Progenitor cell of endocrine pancreas (in vitro differentiated cells): ENCODE results near the gene STARD7. TPM values are rescaled to one million over a fixed set of nuclear protein-coding genes. Genes with fewer than 3 reads are reported as not detected.
A peak's percentile ranks its signal among the peaks of the same experiment; 100 is the strongest.

Experiments
- DNase-seq: peaks from one replicate; pipeline ENCODE4 v3.0.0; 2021; ENCODE audit warnings: low spot score; ENCODE audit not compliant: unreplicated experiment
- H3K27ac Mint-ChIP-seq: 2 replicates; pipeline ENCODE4 v1.8.0; 2021; ENCODE audit warnings: mild to moderate bottlenecking, moderate library complexity, mixed read lengths
- H3K27me3 Mint-ChIP-seq: 2 replicates; pipeline ENCODE4 v1.8.0; 2021; ENCODE audit warnings: mixed read lengths
- H3K36me3 Mint-ChIP-seq: 2 replicates; pipeline ENCODE4 v1.8.0; 2022; ENCODE audit warnings: mixed read lengths; ENCODE audit not compliant: insufficient read depth
- H3K4me1 Mint-ChIP-seq: 2 replicates; pipeline ENCODE4 v1.8.0; 2021; ENCODE audit warnings: low read depth, mixed read lengths
- H3K4me3 Mint-ChIP-seq: 2 replicates; pipeline ENCODE4 v1.8.0; 2021; ENCODE audit warnings: low read depth, mild to moderate bottlenecking, moderate library complexity, mixed read lengths
- H3K9me3 Mint-ChIP-seq: 2 replicates; pipeline ENCODE4 v1.8.0; 2021; ENCODE audit warnings: low read depth, mixed read lengths
- total RNA-seq: library from RNA; stranded (reverse); gene quantifications from 2 replicates; pipeline ENCODE4 v1.2.1, GENCODE V29; 2021
- TF ChIP-seq, protein P1 (sequence below): fragments of 200-600 bp; sonication (generic); IDR thresholded peaks from one replicate; pipeline ENCODE4 v1.5.0; 2021; ENCODE audit warnings: antibody characterized with exemption, mild to moderate bottlenecking; ENCODE audit not compliant: unreplicated experiment

The STARD7 gene
- total RNA-seq, 1 donor from 2014 or later, result 118 TPM

DNA sequence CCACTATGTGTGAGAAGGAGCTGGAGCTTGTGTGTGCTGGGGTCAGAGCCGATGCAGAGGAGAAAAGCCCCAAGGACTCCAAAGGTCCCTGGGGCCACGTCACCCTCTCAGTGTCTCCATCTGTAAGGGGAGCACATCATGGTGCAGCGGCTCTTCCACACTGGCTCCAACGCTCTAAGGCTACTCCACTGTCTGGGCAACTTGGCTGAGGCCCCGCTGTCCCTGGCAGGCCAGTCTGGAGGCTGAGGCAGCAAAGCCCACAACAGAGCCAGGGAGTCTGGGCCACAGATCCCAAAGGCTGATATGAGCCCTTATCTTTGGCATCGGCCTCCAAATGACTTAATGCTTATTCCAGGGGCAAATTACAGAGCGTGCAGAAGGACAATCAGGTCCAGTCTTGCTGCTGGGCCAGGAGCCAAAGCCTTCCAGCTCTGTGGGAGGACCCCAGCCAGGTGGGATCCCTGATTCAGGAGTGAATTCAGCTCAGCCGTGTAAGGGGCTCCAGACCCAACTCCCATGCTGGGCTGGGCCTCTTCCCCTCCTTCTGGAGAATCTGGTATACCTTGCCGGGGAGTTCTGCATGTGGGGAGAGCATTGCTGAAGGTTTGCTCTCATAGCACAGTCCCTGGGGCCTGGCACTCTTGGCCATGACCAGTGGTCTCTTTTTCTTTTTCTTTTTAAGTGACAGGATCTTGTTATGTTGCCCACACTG, 61.6 kb downstream of the STARD7 start:
- Mint-ChIP-seq H3K4me3 (no peak overlapping the region), H3K4me1 (peaks cover 3% of the 10 kb centered on the region), H3K9me3 (no peaks in the 10 kb centered on the region), H3K27me3 (peaks cover 43% of the 10 kb centered on the region), H3K27ac (no peak overlapping the region), H3K36me3 (no peaks in the 10 kb centered on the region)
- no peak for DNase-seq
- TF ChIP-seq, protein P1, sequence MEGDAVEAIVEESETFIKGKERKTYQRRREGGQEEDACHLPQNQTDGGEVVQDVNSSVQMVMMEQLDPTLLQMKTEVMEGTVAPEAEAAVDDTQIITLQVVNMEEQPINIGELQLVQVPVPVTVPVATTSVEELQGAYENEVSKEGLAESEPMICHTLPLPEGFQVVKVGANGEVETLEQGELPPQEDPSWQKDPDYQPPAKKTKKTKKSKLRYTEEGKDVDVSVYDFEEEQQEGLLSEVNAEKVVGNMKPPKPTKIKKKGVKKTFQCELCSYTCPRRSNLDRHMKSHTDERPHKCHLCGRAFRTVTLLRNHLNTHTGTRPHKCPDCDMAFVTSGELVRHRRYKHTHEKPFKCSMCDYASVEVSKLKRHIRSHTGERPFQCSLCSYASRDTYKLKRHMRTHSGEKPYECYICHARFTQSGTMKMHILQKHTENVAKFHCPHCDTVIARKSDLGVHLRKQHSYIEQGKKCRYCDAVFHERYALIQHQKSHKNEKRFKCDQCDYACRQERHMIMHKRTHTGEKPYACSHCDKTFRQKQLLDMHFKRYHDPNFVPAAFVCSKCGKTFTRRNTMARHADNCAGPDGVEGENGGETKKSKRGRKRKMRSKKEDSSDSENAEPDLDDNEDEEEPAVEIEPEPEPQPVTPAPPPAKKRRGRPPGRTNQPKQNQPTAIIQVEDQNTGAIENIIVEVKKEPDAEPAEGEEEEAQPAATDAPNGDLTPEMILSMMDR, result no peak

DNA sequence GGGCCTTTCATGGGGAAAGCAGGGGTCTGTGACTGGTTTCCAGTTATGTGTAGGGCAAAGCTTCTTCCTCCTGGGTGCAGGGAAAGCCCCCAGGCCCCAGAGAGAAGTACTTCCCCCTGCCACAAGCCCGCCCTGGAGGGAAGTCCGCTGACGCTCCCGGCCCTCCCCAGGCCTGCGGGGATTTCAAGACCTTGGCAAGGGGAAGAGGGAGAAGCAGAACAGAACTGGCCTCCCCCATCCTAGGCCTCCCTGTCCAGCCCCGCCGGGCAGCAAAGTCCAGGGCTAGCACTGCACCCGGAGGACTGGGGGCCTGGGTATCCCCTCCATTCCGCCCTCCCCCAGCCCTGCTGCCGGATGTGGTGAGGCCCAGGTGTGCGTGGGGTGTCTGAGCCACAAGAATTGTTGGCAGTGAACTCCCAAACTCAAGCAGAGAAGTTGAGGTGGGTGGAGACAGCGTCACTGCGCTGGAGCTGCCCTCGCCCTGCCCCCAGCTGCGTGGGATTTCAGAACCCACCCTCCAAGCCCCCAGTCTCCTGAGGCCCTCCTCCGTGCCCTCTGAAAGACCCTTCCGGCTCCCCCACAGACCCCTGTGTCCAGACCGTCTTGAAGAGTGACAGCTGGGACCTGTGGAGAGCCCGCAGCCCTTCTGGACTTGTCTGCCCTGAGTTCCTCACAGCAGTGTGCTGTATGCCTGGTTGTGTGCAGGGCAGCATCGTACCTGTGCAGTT, 62.3 kb downstream of the STARD7 start:
- Mint-ChIP-seq H3K27ac (no peak overlapping the region), H3K9me3 (no peaks in the 10 kb centered on the region), H3K36me3 (no peaks in the 10 kb centered on the region), H3K4me1 (peaks cover 3% of the 10 kb centered on the region), H3K27me3 (peaks cover 45% of the 10 kb centered on the region), H3K4me3 (no peak overlapping the region)
- no peak for DNase-seq
- TF ChIP-seq, protein P1, result no peak

DNA sequence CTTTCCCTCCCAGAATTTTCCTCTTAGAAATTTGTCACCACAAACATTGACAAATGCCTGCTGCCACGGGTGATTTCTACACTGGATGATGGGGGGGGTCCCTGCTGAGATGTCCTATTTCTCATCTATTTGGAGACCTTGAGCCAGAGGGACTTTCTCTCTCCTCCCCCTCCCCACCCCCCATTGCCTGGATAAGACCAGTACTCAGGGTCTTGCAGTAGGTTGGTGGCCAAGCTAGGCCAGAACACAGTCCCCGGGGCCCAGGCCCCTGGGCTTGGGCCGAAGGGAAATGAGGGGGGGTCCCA, 62.8 kb downstream of the STARD7 start:
- Mint-ChIP-seq H3K27ac (no peak overlapping the region), H3K9me3 (no peaks in the 10 kb centered on the region), H3K36me3 (no peaks in the 10 kb centered on the region), H3K4me1 (peaks cover 3% of the 10 kb centered on the region), H3K4me3 (peak overlapping the region; percentile 19), H3K27me3 (peaks cover 45% of the 10 kb centered on the region)
- no peak for DNase-seq
- TF ChIP-seq, protein P1, result no peak

DNA sequence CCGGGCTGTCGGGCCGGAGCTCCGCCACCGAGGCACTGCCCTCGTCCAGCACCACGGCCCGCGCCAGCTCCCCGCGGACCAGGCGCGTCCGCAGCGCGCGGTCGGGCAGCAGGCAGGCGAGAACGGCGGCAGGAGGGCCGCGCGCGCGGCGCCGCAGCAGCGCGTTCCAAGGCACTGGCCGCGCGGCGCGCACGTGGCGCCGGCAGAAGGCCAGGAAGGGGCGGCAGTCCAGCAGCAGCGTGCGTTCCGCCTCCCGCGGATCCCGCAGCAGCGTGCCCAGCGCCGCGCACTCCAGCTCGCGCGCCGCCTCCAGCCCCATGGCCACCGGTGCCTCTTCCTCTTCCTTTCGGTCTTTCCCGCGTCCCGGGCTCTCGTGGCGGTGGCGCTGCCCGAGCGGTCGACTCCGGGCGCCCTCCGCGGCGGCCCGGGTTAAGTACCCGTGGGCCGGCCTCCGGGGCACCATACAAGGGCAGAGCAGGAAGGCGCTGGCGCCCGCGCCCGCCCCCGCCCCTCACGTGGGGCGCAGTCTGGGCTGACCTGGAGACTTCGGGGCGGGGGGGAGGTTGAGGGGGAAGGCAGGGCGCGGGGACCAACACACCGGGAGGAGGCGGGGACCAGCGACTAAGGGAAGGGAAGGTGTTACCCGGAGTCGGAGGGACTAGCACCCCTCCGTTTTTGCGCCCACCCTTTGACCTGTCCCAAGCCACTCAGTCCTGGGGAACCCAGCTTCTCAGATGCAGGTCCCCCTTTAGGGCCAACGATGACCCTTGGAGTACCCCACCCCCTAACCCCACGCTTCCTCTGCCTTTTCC, 63.4 kb downstream of the STARD7 start, which contains the start of gene DUSP2:
Gene DUSP2, minus strand, starts transcription at position 405 of the 812 bp plus-strand sequence. Its CDS starts 86 bp downstream, at position 319.
- peak within 1 kb of the TSS; percentile 67 for H3K27ac Mint-ChIP-seq
- peak within 1 kb of the TSS; percentile 70 for H3K4me3 Mint-ChIP-seq
- TF ChIP-seq, protein P1, result no peak
- H3K4me1 Mint-ChIP-seq, result peaks cover 3% of the 10 kb centered on the region
- H3K36me3 Mint-ChIP-seq, result no peaks in the 10 kb centered on the region
- no peak for DNase-seq
- peaks cover 45% of the 10 kb centered on the region for H3K27me3 Mint-ChIP-seq
- H3K9me3 Mint-ChIP-seq, result no peaks in the 10 kb centered on the region

DNA sequence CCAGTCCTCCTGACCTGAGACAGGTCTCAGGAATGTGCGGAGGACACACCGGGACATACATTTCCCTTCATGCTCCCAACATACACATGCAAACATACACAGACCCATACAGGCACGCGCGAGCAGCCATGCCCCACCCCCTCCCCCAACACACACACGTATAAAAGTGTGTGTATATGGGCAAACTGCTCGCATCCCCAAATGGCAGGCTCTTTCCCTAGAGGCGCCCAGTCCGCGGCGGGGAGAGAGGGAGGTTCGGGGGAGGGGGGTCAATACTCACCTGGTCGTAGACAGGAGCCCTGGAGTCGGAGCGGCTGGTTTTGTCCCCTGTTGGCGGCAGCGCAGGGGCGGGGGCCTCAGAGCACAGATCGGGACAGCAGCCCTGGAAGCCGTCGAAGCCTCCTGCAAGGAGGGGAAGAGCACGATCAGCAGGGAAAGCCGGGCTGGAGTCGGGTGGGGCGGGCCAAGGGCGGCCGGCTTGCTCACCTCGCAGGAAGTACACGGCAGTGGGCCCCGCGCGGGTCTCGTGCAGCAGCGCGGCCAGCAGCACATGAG, 64.1 kb downstream of the STARD7 start:
- peaks cover 3% of the 10 kb centered on the region for H3K4me1 Mint-ChIP-seq
- H3K36me3 Mint-ChIP-seq, result no peaks in the 10 kb centered on the region
- H3K4me3 Mint-ChIP-seq, result peak overlapping the region; percentile 70
- peaks cover 45% of the 10 kb centered on the region for H3K27me3 Mint-ChIP-seq
- H3K9me3 Mint-ChIP-seq, result no peaks in the 10 kb centered on the region
- TF ChIP-seq, protein P1, result no peak
- no peak for DNase-seq
- peak overlapping the region; percentile 67 for H3K27ac Mint-ChIP-seq
